Erythroblast (primary cell): Measurements from ENCODE around the gene TTC39B.

Experiments used
- DNase-seq, 2 experiments: peaks; one replicate each; lab custom pipeline; 2025; lab: John Stamatoyannopoulos, UW
- GATA1 ChIP-seq: IDR thresholded peaks from 2 replicates; pipeline ENCODE4 v1.6.1; 2011; ENCODE audit warnings: low read depth, mild to moderate bottlenecking, control low read depth, low read length, moderate library complexity
- POLR2A ChIP-seq: IDR thresholded peaks from 2 replicates; pipeline ENCODE4 v1.6.1; 2011; ENCODE audit warnings: mild to moderate bottlenecking, low read length

The TTC39B gene

DNA sequence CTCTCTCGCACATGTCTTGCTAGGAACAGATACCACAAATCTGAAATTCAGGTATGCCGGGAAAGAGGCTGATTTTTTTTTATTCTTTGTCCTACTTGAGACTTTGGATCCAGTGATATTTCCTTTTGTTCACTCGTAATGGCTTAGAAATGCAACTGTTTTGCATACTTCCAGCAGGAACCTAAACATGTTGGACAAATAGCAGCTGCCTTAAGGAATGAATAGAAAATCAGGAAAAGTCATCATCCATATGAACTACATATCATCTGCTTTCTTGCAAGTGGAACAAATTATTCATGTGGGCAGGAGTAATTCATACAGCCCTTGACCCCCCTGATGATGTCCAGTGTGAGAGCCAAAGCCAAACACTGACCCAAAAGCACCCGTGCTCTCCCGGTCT lies 17.4 kb downstream of the TTC39B start:
- DNase-seq: no peak
- no peak for TF ChIP-seq POLR2A
- no peak for TF ChIP-seq GATA1

DNA sequence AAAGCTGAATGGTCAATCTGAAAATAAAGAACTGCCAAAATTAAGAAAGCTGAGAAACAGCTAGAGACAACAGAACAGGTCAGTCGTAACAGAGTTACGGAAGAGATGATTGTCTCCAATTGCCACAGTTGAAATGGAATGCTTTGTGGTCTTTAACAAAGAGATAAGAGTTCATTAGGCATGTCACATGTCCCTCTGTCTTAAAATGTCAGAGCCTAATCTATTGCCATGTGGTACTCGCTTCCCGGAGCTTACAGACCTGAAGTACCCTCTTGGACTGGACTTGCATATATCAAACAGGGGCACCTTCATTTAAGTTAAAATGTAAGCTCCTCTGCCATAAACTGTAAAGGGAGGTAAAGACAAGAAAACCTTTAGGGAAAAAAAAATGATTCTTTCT lies 19.7 kb downstream of the TTC39B start:
- TF ChIP-seq POLR2A: no peak
- TF ChIP-seq GATA1: no peak
- peak; percentile 20 to 75 for DNase-seq

DNA sequence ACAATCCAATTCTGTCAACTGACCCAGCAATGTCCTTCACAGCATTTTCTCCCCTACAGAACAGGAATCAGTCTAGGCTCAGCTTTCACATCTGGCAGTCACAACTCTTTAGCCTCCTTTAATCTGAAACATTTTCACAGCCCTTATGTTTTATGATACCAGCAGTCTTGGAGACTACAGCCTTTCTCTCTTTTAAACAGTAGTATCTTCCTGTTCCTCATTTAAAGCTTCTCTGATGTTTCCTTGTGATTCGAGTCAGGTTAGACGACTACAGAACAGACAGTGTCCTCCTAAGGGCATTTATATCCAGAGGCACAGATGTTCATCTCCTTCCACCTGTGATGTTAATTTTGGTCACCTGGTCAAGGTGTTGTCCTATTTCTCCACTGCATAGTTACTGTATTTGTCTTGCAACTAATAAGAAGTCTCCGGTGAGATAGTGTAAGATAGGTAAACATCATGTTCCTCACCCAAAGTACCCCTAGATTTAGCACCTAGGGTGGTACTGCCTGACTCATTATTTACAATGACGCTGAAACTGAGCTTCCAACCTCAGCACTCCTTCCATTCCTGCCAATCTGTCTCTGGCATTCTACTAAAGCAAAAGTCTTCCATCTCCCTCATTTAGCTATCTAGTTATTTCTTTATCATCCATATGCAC lies 20.7 kb downstream of the TTC39B start:
- TF ChIP-seq GATA1 (no peak), POLR2A (no peak)
- peak in 1 of 2 experiments; percentile 9 for DNase-seq

DNA sequence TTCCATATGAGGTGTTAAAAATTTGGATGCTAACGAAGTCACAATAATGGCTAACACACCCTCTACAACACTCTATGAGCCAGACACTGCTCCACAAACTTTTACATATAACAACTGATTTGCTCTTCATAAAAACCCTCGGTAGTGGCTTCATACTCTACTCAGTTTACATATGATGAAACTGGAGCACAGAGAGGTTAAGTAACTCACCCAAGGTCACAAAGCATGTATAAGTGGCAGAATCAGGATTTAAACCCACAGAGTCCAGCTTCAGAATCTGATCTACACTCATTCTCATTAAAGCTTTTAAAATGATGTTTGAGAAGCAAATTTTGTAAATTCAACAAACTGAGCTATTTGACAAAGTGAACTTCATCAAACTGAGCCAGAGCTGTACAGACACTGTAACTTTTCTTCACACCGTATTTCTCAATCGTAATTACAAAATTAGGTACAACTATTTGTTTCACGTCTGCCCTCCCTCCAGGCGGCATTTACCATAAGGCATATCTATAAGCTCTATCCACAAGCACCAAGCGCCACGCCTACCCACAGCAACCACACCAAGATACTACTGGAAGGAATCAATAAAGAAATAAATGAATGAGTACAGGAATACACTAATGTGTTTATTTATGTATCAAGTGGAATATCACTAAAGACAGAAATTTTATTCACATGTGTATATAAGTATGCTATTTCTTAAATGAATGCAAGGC lies 24.3 kb downstream of the TTC39B start:
- DNase-seq: peak in 1 of 2 experiments; percentile 42
- TF ChIP-seq GATA1 (no peak), POLR2A (no peak)

DNA sequence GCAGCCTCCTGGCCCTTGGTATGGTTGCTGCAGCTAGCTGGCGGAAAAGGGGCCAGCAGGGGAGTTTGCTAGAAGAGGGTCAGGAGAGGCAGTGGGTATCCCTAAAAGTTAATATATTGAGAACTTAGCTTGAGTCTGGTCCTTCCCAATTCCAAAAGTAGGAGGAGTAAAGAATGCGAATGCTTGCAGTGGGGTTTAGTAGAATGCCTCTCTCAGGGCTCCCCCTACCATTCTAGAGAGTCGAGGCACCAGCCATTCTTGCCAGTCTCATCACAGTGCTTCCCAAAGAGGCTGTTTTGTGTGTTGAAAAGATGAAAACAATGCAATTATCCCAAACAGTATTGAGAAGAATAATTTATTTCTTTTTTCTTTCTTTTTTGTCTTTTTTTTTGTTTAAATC lies 26.4 kb downstream of the TTC39B start:
- DNase-seq: no peak
- TF ChIP-seq GATA1 (no peak), POLR2A (no peak)

DNA sequence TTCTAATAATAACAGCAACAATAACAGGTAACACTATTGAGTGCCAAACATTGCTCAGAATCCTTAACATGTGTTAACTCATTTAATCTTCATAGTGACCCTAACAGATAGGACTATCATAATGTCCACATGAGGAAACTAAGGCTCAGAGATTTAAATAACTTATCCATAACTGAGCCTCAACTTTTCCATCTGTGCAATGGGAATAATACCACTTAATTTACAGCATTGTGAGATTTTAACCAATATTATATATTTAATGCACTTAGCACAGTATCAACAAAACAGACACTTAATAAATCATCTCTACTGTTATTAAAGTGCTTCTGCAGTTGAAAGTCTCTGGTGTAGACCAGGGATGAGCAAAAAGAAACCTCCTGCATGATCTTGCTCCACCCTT lies 28.2 kb downstream of the TTC39B start:
- DNase-seq: no peak
- no peak for TF ChIP-seq POLR2A
- TF ChIP-seq GATA1: no peak

DNA sequence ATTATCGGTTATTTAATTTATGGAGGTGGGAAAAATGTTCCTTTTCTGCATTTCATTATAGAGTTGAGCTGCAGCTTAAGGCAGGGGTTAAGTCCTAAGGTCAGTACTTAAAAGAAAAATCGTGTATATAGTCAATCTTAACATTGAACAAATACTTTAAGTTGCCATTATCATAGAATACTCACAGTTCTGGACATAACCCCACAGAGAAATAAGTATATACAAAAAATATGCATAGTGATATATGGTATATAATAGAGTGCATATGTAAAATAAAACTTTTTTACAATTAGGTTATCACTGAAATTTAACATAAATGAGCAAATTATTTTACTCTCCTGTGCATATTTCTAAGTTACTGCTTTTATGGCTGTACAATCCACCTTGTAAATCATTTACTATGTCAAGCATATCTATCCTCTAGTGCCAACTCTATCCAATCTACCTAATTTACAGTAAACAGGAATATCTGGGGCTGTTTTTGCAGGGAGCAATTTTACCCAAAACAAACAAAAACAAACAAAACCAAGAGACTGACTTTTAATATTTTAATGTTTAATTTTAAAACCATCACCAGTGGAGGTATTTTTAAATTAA lies 28.8 kb downstream of the TTC39B start:
- TF ChIP-seq GATA1: no peak
- no peak for TF ChIP-seq POLR2A
- DNase-seq: no peak

DNA sequence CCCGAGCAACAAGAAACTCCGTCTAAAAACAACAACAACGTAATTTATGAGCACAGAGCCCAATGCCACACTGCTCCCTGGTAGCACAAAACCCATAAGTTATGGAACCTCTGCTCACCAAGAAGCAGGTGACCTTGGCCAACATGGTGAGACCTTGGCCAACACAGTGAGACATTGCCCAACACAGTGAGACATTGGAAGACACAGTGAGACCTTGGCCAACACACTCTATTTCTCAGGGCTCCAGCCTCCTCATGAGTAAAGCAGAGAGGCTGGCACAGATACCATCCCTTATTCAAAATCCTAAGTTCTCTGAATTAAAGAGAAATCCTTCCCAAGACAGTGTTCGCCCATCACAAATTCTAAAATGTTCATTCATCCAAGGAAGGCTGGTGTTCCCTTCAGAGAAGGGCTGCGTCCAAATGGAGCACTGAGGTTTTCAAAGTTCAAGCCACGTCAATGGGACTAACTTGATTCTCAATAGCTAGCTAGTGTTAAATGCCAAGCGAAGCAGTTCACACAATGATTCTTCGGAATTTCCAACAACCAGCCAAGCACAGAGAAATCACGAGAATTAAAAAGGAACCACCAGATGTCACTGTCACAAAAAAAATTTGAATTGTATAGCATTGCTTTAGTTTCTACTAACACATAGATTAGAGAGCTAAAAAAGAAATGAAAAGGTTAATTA lies 29.5 kb downstream of the TTC39B start:
- peak; percentile 4 to 21 for DNase-seq
- TF ChIP-seq GATA1 (no peak), POLR2A (no peak)

DNA sequence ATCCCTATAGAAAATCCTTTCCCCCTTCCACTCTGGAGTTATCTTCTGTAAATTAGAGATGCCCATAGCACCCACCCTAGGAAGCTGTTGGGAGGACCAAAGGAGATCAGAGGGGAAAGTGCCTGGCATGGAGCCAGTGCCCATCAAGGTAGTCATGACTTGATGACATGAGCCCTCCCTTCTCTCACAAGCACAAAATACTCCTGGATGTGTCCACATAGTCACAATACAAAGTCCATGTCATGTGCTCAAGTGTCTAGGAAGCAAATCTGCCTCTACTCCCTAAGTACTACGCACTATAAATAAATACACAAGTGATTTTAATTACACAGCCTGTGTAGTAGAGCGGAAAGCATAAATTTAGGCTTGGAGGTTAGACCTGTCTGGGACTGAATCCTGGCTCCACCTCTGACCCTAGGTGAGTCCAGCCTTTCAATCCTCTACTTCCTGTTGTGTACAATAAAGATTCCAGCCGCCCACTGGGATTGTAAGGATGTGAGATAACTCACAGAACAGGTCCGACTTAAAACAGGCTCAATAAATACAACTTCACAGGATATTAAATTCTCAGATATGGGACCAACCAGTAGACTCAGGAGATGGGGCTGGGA lies 30.6 kb downstream of the TTC39B start:
- TF ChIP-seq POLR2A: no peak
- no peak for TF ChIP-seq GATA1
- no peak for DNase-seq

DNA sequence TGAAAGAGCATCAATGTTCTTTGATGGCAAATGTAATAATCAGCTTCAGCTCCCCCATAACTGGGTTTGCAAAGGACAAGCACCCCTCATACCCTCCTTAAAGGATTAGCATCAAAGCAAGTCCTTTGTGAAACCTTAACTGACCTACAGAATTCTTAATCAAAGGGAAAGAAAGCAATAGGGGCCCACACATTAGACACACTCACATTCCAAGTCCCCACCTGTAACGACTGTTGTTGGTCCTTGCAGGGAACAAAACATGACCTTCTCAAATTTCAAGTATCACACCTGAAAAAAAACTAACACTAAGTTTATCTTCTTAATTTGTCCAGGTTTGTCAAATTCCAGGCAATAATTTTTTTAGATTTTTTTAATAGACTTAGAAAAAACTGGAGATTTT lies 32.6 kb downstream of the TTC39B start:
- DNase-seq: no peak
- TF ChIP-seq POLR2A: no peak
- no peak for TF ChIP-seq GATA1

DNA sequence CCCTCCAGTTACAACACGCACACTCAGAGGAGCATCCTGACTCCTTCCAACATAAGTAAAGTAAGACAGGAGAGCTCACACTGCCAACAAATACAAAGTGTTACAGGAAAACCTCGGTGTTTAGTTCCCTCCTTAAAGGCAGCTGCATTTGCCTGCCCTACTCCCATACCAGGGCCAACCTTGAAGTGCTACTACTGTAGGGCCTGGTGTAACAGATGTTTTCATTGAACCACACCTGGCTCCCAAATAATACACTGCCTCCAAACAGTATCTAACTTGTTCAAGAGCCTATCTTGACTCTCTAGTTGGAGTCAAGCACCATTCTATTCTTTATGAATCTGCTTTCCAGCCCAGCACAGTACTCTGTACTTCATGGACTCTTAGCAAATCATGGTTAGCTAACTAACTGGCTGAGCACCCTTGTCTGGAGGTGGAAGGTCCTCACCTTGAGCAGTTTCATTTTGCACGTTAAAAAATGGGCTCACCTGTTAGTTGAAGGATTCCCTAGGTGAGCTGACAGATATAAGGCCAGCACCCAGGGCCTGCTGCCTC lies 34.6 kb downstream of the TTC39B start:
- no peak for DNase-seq
- TF ChIP-seq POLR2A: no peak
- TF ChIP-seq GATA1: no peak

DNA sequence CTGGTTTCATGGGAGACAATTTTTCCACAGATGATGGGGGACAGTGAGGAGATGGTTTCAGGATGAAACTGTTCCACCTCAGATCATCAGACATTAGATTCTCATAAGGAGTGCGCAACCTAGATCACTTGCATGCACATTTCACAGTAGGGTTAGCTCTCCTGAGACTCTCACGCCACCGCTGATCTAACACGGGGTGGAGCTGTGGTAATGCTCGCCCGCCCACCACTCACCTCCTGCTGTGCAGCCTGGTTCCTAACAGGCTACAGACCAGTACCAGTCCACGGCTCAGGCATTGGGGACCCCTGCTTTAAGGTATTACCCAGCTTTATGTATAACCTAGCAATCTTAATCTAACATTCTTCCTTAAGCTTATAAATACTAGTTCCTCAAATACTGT lies 35.6 kb downstream of the TTC39B start:
- no peak for DNase-seq

DNA sequence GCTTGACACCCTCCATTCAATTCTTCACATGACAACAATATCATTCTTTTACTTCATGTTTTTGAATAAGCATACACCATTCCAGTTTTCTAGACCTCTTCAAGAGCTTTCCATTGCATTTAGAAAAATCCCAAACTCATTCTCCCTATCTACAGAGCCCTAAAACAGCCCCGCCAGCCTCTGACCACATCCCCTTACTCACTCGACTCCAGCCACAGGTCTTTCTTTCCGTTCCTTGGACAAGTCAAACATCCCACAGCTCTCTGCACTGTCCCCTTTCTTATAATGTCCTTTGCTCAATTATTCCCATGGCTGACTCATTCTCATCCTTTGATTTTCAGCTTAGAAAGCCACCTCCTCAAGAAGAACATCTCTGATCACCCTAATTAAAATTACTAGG lies 38.2 kb downstream of the TTC39B start:
- TF ChIP-seq POLR2A: no peak
- TF ChIP-seq GATA1: no peak
- no peak for DNase-seq

More for the DNA sequence above, 35.6 kb downstream of the TTC39B start:
- TF ChIP-seq GATA1: no peak
- no peak for TF ChIP-seq POLR2A

DNA sequence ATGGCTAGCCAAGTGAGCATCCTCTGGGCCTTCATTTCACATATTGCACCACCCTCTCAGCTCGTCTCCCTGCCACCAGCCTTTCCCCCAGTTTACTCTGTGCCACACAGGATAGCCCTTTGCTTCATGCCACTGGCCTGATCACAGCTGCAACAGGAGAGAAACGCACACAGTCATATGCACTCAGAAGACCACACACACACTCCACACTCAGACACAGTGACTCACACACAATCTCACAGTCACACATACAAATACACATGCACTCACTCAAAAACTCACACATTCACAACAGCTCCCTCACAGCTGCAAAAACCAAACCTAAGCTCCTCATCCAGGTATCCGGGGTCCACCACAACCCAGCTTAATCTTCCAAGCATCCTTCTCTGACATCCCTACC lies 38.7 kb downstream of the TTC39B start:
- TF ChIP-seq GATA1 (no peak), POLR2A (no peak)
- DNase-seq: no peak
